ENCODE results near the gene PMEPA1.
"Not testable (repeated sequence)": the region's sequence is repeated elsewhere in the genome, so short reads cannot be mapped to it uniquely, and the experiment has no call there.

PMEPA1 gene

DNA sequence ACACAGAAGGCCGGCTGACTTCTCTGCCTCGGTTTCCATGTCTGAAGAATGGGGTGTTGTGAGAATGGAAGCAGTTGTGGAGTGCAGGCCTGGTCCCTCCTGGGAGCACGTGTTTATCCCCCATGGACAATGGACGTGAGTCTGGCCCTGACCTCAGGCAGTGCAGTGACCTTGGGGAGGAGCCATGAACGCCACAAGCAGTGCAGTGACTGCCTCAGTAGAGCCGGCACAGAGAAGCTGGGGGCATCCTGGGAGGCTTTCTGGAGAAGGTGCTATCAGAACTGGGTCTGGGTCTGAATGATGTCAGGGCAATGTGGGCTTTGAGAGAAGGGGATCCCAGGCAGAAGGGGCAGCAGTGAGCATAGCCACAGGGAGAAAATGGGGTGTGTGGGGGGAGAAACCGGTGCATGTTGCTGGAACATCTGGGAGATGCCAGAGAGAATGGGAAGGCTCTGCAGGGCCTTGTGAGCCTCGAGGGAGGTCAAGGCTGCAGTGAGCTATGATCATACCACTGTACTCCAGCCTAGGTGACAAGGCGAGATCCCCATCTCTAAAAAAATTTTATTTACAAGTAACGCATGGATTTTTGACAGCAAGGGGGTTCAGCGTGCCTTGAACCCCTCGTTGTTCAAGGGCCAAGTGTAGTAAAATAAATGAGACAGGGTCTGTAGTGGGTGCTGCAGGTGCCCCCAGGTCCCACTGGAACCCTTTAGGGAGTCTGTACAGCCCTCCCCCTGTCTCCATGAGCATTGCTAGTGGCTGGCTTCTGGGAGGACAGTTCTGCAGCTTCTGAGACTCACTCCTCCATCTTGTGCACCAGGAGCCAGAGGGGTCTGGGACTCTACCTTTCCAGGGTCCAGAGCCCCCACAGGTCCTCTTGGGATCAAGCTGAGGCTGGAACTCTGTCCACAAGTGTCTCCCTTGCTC is 62.5 kb downstream of the PMEPA1 start:
- no peak for DNase-seq

DNA sequence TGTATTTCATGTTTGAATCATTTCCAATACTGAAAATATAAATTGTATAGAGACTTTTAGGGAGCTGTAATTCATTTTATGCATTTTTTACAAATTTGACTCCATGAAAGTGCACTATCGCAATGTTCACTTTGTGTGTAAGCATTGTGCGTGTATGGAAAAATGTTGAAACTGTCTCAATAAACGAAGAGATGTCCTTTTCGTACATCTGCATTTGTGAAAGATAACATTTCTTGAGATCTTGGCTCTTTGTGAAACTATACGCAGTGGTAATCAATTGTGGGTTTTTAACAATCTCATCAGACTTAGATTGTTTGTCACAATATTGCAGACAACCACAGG is 70.9 kb downstream of the PMEPA1 start:
- no peak for DNase-seq

DNA sequence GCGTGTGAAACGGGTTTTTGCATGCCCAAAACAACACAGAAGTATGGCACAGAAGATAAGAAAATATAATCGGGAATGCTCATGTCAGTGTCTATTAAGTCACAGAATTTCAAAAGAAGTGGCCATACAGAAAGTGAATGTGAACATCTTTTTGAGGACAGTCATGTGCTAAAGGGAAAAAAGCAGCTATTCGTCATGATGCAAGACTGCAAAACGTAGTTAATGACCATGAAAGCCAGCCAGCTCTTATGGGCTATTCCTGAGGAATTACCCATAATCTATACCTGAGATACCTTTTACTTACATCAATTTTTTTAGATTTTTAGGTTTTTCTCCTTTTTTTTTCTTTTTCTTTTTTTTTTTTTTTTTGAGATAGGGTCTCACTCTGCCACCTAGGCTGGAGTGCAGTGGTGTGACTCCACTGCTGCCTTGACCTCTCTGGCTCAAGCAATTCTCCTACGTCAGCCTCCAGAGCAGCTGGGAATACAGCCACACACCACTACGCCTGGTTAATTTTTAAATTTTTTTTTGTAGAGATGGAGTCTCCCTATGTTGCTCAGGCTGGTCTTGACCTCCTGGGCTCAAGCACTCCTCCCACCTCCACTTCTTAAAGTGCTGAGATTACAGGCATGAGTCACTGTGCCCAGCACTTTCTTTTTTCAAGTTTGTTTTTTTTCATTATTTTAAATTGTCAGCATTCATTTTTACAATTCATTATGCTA is 71.5 kb downstream of the PMEPA1 start:
- DNase-seq: no peak

DNA sequence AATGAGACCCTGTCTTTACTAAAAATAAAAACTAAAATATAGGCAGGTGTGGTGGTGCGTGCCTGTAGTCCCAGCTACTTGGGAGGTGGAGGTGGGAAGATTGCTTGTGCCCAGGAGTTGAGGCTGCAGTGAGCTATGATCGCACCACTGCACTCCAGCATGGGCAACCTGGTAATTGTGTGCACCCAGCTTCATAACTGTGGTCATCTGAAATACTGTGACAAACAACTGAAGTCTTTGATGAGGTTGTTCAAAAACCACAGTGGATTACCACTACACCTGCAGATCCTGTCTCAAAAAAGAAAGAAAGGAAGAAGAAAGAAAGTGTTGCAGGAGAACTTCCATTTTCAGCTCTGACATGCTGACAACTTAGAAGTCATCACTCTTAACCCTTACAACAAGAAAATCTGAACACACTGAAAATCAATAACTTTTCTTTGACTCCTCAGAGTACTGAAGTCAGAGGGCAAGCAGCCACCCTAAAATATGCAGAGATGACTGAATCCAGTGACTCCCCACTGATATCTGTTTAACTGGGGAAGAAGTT is 75.8 kb downstream of the PMEPA1 start:
- DNase-seq: no peak

DNA sequence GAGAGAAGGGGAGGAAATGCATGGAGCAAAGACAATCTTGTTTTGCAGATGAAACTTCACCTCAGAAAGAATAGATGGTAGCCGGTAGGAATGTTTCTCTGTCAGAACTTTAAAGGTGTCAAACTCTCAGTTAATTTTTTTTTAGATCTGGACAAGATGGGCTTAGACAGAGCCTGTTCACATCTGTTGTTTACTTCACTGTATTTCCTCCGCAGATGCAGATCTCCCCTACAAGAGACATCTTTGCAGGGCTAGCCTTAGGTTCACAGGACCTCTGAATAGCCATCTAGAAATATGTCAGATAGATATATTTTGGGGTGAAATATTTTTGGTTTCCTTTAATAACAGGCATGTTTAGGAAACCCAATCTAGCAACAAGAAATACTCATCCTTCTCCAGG is 77.5 kb downstream of the PMEPA1 start:
- DNase-seq: no peak

DNA sequence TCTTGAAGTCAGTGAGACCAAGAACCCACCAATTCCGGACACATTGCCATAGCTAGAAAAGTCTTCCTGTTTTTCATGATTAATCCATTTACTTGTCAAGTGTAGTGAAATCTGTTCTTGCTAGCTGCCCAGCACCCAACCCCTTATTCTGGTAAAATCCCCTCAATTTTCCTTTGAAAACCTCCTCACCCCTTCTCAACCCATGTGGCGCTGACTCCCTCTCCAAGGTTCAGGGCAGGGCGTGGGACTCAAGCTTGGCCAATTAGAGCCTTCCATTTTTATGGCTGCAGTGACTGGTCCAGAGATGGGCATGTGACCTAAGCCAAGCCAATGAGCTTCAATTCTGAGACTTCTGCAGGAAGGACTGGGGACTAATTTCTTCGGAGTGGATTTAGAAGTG is 79.8 kb downstream of the PMEPA1 start:
- no peak for DNase-seq

DNA sequence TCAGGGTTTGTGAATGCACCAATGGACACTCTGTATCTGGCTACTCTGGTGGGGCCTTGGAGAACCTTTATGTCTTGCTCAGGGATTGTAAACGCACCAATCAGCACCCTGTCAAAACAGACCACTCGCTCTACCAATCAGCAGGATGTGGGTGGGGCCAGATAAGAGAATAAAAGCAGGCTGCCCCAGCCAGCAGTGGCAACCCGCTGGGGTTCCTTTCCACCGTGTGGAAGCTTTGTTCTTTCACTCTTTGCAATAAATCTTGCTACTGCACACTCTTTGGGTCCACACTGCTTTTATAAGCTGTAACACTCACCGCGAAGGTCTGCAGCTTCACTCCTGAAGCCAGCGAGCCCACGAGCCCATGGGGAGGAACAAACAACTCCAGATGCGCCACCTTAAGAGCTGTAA is 80.3 kb downstream of the PMEPA1 start:
- not testable (repeated sequence) for DNase-seq

DNA sequence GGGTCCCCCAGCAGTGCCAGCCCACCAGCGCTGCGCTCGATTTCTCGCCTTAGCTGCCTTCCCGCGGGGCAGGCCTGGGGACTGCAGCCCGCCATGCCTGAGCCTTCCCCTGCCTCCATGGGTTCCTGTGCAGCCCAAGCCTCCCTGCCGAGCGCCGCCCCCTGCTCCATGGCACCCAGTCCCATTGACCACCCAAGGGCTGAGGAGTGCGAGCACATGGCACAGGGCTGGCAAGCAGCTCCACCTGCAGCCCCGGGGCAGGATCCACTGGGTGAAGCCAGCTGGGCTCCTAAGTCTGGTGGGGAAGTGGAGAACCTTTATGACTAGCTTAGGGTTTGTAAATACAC is 80.9 kb downstream of the PMEPA1 start:
- DNase-seq: not testable (repeated sequence)

DNA sequence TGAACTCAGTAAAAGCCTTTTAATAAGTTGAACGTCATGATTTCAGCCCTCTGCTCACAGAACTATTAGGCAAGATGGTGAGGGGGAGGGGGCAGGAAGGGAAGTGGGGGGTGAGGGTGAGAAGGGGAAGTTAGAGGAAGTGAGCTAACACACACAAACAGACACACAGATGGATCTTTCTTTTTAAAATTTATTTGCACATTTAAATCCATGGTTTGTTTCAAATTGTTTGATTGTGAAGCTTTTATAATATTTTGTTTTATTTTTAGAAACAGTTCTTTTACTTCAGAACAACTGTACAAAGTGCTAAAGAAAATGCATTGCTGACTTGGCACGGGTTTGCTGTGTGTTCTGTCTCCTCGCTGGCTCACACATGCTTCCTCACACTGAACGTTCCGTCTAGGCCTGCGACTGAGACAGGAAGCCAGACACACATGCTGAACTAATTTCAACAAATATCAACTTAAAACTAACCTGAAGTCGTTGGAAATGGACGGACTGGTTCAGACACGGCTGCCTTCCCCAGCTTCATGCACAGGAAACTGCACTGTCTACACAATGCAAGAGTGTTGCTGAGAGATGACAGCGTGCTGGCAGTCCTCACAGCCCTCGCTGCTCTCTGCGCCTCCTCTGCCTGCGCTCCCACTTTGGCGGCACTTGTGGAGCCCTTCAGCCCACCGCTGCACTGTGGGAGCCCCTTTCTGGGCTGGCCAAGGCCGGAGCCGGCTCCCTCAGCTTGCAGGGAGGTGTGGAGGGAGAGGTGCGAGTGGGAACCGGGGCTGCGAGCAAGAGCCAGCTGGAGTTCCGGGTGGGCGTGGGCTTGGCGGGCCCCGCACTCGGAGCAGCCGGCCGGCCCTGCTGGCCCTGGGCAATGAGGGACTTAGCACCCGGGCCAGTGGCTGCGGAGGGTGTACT is 81.5 kb downstream of the PMEPA1 start:
- DNase-seq: no peak

DNA sequence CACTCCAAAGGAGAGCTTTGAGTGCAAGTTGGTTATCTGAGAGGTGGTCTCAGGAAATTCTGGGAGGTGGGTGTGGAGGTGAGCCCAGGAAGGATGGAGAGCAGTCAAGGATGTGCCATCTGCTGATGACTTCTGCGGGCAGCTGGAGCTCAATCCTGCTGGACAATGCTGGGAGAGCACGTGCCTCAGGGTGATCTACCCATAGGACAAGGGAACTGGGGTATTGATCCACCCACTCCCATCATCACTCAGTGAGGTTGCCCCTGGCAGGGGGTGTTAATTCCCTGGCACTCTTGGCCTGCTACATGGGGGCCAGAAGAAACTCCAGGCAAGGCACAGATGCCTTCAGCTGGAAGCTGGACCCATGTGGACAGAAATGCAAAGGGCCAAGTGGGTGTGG is 82.5 kb downstream of the PMEPA1 start:
- no peak for DNase-seq

DNA sequence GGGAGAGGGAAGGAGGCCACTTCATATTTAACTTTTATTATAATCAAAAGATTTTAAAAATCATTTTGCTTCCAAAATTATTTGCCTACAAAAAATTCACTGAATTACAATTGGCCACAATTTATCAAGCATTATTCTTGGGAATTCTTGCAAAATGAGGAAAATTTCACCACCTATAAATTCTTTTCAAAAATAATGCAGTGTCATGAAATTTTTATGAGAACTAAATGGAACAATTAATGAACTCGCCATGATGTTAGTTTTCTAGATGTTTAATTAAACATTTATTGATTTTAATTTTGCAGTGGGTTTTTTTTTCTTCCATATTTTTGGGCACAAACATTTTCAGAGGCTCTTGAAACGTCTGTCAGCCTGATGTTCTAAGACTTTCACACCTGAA is 83.8 kb downstream of the PMEPA1 start:
- no peak for DNase-seq

DNA sequence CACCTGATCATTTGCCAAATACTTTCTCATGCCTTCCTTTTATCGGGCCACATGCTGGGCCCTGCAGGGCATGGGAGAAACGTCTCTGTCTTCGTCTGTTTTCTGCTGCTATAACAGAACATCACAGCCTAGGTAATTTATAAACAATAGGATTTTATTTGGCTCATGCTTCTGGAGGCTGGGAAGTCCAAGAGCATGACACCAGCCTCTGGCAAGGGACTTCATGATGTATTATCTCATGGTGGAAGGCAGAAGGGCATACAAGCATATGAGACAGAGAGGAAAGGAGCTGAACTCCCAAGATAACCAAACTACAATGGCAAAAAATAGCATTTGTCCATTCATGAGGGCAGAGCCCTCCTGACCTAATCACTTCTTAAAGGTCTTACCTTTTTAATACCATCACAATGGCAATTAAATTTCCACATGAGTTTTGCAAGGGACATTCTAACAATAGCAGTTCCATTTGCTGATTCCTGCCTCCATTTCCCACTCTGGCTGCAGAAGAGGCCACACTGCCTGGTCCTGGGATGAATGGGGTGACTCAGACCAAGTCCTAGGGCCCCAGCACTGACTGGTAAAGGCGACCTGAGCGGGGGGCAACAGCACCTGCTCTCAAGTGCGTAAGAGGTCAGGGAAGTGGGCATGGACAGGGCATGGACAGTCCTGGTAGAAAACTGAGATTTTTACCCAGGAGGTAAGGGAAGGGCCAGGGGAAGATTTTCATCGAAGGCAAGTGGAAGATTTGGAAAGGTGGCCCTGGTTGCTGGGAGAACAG is 84.4 kb downstream of the PMEPA1 start:
- DNase-seq: no peak

DNA sequence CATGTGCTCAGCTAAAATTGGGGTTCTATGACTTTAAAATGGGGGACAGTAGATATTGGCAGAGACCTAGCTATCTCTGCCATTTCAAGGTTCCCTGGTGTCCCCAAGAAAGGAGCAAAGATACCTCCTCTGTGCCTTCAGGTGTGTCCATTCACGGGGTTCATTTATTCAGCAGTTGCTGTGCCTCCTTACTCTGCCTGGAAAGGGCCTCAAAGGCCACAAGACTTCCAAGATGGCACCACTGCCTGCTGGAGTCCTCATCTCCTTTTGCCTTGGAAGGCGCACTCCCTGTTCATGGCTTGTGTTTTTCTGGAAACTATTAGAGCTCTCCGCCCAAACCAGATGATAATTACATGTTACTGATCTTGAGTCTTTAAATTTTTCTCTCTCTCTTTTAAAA is 85.7 kb downstream of the PMEPA1 start:
- no peak for DNase-seq

DNA sequence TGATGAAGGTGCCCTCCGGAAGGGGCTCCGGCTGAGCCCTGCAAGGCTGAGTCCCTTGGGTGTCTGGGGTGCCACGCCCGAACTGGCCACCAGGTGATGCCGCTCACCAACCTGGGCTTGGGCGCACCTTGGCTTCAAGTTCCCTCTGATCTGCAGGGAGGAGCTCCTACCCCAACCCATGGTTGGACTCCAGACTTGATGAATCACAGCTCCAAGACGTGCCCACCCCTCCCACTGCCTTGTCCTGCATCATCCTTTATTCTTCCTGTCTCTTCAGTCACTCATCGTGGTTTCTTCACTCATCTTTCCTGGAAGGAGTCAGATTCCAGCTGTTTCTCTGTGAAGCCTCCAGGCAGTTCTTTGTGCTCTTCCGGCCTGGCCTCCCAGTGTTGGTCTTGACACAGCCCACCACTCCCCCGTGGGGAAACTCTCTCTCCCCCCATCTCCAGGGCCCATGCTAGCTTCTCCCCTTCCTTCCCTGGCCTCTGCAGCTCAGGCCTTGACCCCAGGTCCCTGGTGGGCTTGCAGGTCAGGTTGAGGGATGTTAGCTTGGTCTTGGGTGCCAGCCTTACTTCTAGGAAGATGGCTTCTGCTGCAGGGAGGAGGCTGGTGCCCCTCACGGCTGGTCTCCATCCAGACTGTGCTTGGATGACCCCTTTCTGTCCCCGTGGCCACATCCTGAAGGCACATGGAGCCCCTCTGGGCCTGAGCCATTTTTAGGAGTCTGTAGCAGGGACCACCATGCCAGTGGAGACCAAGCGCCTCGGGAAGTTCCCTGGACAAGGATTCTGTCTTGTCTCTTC is 87.0 kb downstream of the PMEPA1 start:
- DNase-seq: peak; percentile 23

DNA sequence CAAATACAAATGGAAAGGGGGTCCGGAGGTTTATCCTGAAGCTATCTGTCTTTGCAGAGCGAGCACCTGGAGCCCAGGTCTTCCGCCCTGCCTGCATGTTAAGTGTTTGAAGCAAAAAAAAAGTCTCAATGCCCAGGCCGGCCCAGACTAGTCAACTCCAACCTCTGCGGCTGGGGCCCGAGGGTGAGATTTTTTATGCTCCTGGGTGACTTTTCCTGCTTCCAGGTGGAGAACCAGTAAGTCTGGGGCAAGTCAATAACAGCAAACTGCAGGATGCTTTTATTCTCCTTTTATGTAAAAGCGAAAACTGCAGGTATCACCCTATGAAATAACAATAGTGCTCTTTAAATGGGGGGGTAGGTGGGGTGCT is 87.6 kb downstream of the PMEPA1 start:
- no peak for DNase-seq

DNA sequence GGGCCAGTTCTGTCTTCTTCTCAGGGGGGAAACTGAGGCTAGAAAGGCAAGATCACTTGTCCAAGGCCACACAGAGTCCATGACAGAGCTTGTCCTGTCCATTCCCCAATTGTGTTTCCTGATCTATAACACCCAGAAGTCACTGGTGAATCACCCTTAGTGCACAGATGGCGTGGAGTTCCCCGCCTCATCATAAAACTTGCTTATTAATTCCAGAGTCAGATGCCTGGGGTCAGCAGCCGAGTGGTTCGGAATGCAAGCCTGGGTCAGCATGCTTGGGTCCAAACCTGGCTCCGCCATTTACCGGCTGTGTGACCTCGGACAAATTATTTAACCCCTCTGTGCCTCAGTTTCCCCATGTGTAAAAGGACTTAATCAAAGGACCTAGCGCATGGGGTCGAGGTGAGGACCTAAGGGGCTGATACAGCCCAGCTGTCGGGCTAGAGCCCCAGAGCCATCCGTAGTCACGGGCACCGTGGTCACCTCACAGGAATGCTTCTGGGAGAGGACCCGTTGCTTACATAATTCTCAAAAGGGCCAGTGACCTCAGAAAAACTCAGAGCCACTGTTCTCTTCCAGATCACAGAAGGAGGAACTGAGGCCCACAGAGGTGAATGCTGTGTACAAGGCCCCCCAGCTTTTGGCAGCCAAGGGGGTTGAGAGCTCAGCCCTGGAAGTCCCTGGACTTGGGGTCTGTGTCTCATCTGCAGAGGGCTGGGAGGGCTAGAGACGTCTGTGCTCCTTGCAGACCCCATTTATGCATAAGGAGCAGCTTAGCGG is 88.2 kb downstream of the PMEPA1 start:
- DNase-seq: no peak

DNA sequence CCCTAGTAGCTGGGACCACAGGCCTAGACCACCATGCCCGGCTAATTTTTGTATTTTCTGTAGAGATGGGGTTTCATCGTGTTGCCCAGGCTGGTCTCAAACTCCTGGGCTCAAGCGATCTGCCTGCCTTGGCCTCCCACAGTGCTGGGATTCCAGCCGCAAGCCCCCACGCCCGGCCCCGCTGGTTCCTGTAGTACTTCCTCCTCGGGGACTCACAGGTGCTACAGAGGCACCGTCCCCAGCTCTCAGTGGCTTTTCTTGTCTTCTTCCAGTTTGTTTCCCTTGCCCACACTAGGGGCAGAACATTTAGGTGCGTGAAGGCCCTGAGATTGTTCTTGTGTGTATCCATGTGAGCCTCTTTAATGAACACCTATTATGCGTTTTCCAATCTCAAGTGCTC is 88.8 kb downstream of the PMEPA1 start:
- no peak for DNase-seq

DNA sequence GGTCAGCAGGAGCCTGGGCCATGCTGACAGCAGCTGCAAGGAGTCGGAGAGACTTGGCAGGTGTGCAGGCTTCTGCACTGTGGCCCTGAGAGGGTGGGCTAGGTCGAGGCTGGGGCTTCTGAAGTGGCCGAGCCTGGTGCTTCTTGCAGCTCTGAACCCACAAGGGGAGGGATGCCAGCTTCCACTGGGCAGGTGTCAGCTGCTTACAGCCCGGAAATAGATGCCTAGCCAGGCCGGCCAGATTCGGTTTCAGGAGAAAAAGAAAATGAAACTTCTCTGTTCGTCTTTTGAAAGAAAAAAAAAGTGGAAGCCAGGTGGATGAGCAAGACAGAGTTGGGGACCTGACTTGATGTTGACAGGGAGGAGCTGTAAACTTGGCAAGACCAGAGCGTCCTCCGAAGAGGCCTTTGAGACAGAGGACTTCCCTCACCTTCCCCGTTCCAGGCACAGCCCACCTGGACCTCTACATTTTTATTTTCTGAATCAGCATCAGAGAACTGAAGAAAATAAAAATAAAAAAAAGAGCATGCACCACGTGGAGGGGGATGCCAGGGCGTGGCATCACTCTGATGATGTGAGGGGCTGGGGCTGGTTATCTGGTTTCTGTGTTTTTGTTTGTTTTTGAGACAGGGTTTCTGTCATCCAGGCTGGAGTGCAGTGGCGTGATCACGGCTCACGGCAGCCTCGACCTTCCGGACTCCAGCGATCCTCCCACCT is 89.4 kb downstream of the PMEPA1 start, which contains the start of gene ZBP1:
ZBP1 (minus strand) TSS at position 153 of the 717 bp plus-strand sequence; CDS start at position 22, 131 bp downstream.
- no peak for DNase-seq

DNA sequence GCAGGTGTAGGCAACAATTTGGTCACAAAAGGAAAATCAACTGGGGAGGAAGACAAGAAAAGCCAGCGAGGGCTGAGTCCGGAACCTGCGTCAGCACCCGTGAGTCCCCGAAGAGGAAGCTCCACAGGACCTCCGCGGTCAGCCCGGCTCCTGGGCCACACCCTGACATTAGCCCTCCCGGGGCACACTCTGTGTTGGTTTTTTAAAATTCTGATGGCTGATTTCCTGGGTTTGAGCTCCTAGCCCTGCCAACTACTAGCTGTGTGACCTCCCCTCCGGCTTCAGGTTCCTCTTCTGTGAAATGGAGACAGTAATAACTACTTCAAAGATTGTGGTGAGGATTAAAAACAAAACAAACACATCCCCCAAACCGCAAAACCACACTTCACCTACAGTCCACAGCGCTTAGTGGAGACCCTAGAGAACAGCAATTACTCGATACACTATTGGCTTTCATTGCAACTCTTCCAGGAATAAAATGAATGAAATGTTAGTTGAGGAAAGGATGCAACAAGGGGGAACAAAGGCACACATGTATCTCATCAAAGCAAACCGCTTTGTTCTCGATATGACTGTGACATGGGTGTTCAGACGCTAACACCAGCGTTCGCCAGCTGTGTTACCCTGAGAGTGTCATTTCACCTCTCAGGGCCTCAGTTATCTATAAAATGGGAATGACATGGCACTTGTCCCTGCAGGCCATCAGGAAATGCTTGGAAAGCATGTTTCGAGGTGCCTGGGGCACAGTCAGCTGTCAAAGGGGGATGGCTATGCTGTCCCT is 90.6 kb downstream of the PMEPA1 start:
- DNase-seq: no peak

All from NCI-H510A treated with DMSO at 0.1 percent for 48 hours (cell line).